Retinal pigment epithelial cell (primary cell): ENCODE measurements around the gene DDX10.

Experiments
- DNase-seq: peaks from one replicate; pipeline ENCODE4 v3.0.0-alpha.2; 2010; ENCODE audit warnings: low read depth
- H3K4me3 ChIP-seq: 2 replicates; pipeline ENCODE4 v1.5.1; 2011; ENCODE audit warnings: mild to moderate bottlenecking, low read length, control low read depth, moderate library complexity
- CTCF ChIP-seq: conservative IDR thresholded peaks from 2 replicates; pipeline ENCODE4 v1.5.1; 2011; ENCODE audit warnings: low read depth, low read length, control low read depth, inconsistent platforms

Gene DDX10

GRCh38 chr11:108926841-108927577 lies 262.1 kb downstream of the DDX10 start:
- no peak for DNase-seq
- no peak overlapping the region for H3K4me3 ChIP-seq
- no peak for TF ChIP-seq CTCF

GRCh38 chr11:108927791-108928545 lies 263.1 kb downstream of the DDX10 start:
- no peak for TF ChIP-seq CTCF
- no peak for DNase-seq
- H3K4me3 ChIP-seq, result no peak overlapping the region

GRCh38 chr11:108929241-108929640 lies 264.4 kb downstream of the DDX10 start:
- DNase-seq, result no peak

GRCh38 chr11:108931168-108931567 lies 266.3 kb downstream of the DDX10 start:
- no peak for DNase-seq
- no peak for TF ChIP-seq CTCF
- H3K4me3 ChIP-seq, result no peak overlapping the region

More at GRCh38 chr11:108929241-108929640, 264.4 kb downstream of the DDX10 start:
- H3K4me3 ChIP-seq, result no peak overlapping the region
- TF ChIP-seq CTCF, result no peak

GRCh38 chr11:108933630-108934029 lies 268.8 kb downstream of the DDX10 start:
- no peak for DNase-seq
- no peak for TF ChIP-seq CTCF
- H3K4me3 ChIP-seq, result no peak overlapping the region

GRCh38 chr11:108934289-108934688 lies 269.4 kb downstream of the DDX10 start:
- no peak overlapping the region for H3K4me3 ChIP-seq
- DNase-seq, result no peak
- no peak for TF ChIP-seq CTCF

- TF ChIP-seq CTCF, result no peak
- no peak overlapping the region for H3K4me3 ChIP-seq
- no peak for DNase-seq
Measured at GRCh38 chr11:108934696-108935095, 269.8 kb downstream of the DDX10 start.
